ENCODE results near the gene F8A2.
"Not testable (repeated sequence)": the region's sequence is repeated elsewhere in the genome, so short reads cannot be mapped to it uniquely, and the experiment has no call there.

Gene F8A2

GRCh38 chrX:155381843-155382528, at the start of gene F8A2:
F8A2 (plus strand) TSS chrX:155382095; CDS start chrX:155382115, 20 bp downstream.
- DNase-seq = not testable (repeated sequence)

GRCh38 chrX:155333544-155334100, 48.3 kb upstream of the F8A2 start:
- DNase-seq = no peak

- DNase-seq = peak; percentile 29
Observed at GRCh38 chrX:155334486-155335336, 47.2 kb upstream of the F8A2 start, which contains the start of gene CLIC2. CLIC2 (minus strand) TSS chrX:155334614; CDS start chrX:155334427, 187 bp downstream.

- DNase-seq = not testable (repeated sequence)
Observed at GRCh38 chrX:155335337-155335712, 46.6 kb upstream of the F8A2 start.

- DNase-seq = not testable (repeated sequence)
Observed at GRCh38 chrX:155345689-155346088, 36.2 kb upstream of the F8A2 start.

- DNase-seq = not testable (repeated sequence)
Observed at GRCh38 chrX:155349448-155349847, 32.4 kb upstream of the F8A2 start.

- not testable (repeated sequence) for DNase-seq
Observed at GRCh38 chrX:155363712-155364111, 18.2 kb upstream of the F8A2 start.

GRCh38 chrX:155373777-155374458, 8.0 kb upstream of the F8A2 start:
- not testable (repeated sequence) for DNase-seq

- DNase-seq = not testable (repeated sequence)
Observed at GRCh38 chrX:155379802-155380201, 2.1 kb upstream of the F8A2 start.

- DNase-seq = not testable (repeated sequence)
Observed at GRCh38 chrX:155382529-155382967, 653 bp downstream of the F8A2 start.

GRCh38 chrX:155389634-155390033, 7.7 kb downstream of the F8A2 start:
- no peak for DNase-seq

GRCh38 chrX:155394747-155395276, 12.9 kb downstream of the F8A2 start:
- not testable (repeated sequence) for DNase-seq

- no peak for DNase-seq
Observed at GRCh38 chrX:155406429-155406828, 24.5 kb downstream of the F8A2 start.

- no peak for DNase-seq
Observed at GRCh38 chrX:155417769-155418168, 35.9 kb downstream of the F8A2 start.
